ENCODE measurements around the gene SLC28A2. TPM values are rescaled to one million over a fixed set of nuclear protein-coding genes. Genes with fewer than 3 reads are reported as not detected.
A peak's percentile ranks its signal among the peaks of the same experiment; 100 is the strongest.
"Not testable (repeated sequence)": the region's sequence is repeated elsewhere in the genome, so short reads cannot be mapped to it uniquely, and the experiment has no call there.

SLC28A2 gene
- polyA plus RNA-seq, 3 donors: 0.46 to 1.0 (median 0.59) TPM

- DNase-seq: no peak
Measured at GRCh38 chr15:45259796-45260195, 7.8 kb downstream of the SLC28A2 start.

GRCh38 chr15:45262906-45263461, 10.9 kb downstream of the SLC28A2 start:
- no peak for DNase-seq

- no peak for DNase-seq
Measured at GRCh38 chr15:45263854-45264253, 11.8 kb downstream of the SLC28A2 start.

GRCh38 chr15:45265506-45265905, 13.5 kb downstream of the SLC28A2 start:
- no peak for DNase-seq

GRCh38 chr15:45268135-45268534, 16.1 kb downstream of the SLC28A2 start:
- DNase-seq: no peak

GRCh38 chr15:45274636-45275380, 22.8 kb downstream of the SLC28A2 start:
- DNase-seq: no peak

GRCh38 chr15:45276831-45277230, 24.8 kb downstream of the SLC28A2 start:
- peak; percentile 26 for DNase-seq

- DNase-seq: peak; percentile 98
Measured at GRCh38 chr15:45279024-45279698, 27.1 kb downstream of the SLC28A2 start.

GRCh38 chr15:45285413-45285812, 33.4 kb downstream of the SLC28A2 start:
- no peak for DNase-seq

GRCh38 chr15:45287390-45287956, 35.4 kb downstream of the SLC28A2 start:
- DNase-seq: no peak

- DNase-seq: no peak
Measured at GRCh38 chr15:45288947-45289346, 36.9 kb downstream of the SLC28A2 start.

GRCh38 chr15:45291822-45292582, 40.0 kb downstream of the SLC28A2 start:
- no peak for DNase-seq

GRCh38 chr15:45293326-45293725, 41.3 kb downstream of the SLC28A2 start:
- not testable (repeated sequence) for DNase-seq

- not testable (repeated sequence) for DNase-seq
Measured at GRCh38 chr15:45298964-45299378, 46.9 kb downstream of the SLC28A2 start.

- no peak for DNase-seq
Measured at GRCh38 chr15:45304711-45305110, 52.7 kb downstream of the SLC28A2 start.

- no peak for DNase-seq
Measured at GRCh38 chr15:45306105-45306504, 54.1 kb downstream of the SLC28A2 start.

GRCh38 chr15:45307230-45307924, 55.3 kb downstream of the SLC28A2 start:
- DNase-seq: peak; percentile 40

- DNase-seq: not testable (repeated sequence)
Measured at GRCh38 chr15:45314117-45314516, 62.1 kb downstream of the SLC28A2 start.

GRCh38 chr15:45314960-45315359, 62.9 kb downstream of the SLC28A2 start:
- DNase-seq: no peak

GRCh38 chr15:45319472-45320214, 67.6 kb downstream of the SLC28A2 start:
- no peak for DNase-seq

Measured in renal pelvis (tissue), 4 donors.